Esophagus squamous epithelium (tissue), 4 donors: ENCODE results near the gene GPR65.

Source experiments
- POLR2A ChIP-seq, 4 donors: fragments of 450-650 bp; IDR thresholded peaks; one replicate each; pipeline ENCODE4 v1.6.1; 2017; ENCODE audit warnings: antibody characterized with exemption in 4 of 4, mild to moderate bottlenecking in 4 of 4, moderate library complexity in 3 of 4
- TF ChIP-seq, protein P1 (sequence below), 6 experiments: fragments of 450-650 bp in 4 of 6; fragments of 200-600 bp in 2 of 6; sonication (generic) in 2 of 6; IDR thresholded peaks; one replicate each; pipeline ENCODE4 v1.5.1; 2016 to 2019; ENCODE audit warnings: antibody characterized with exemption in 6 of 6, mild to moderate bottlenecking in 4 of 6, moderate library complexity in 4 of 6

DNA sequence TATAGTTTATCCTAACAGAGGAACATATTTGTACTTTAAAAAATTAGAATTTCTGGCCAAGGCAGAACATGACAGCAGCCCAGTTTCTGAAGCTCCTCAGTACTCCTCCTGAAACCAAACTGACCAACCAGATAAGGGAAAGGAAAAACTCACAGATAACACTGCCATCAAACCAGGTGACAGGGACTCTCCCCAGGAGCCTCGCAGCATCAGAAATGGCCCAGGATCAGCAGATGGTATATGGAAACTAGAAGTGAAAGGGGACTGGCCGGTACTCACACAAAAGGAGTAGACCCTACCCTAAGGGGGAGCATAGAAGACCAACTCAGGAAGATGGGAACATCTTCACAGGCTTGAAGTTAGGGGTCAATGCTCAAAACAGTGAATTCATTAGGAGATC is 33.9 kb upstream of the GPR65 start:
- TF ChIP-seq, protein P1, sequence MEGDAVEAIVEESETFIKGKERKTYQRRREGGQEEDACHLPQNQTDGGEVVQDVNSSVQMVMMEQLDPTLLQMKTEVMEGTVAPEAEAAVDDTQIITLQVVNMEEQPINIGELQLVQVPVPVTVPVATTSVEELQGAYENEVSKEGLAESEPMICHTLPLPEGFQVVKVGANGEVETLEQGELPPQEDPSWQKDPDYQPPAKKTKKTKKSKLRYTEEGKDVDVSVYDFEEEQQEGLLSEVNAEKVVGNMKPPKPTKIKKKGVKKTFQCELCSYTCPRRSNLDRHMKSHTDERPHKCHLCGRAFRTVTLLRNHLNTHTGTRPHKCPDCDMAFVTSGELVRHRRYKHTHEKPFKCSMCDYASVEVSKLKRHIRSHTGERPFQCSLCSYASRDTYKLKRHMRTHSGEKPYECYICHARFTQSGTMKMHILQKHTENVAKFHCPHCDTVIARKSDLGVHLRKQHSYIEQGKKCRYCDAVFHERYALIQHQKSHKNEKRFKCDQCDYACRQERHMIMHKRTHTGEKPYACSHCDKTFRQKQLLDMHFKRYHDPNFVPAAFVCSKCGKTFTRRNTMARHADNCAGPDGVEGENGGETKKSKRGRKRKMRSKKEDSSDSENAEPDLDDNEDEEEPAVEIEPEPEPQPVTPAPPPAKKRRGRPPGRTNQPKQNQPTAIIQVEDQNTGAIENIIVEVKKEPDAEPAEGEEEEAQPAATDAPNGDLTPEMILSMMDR (IDR thresholded peaks at IDR 0.05) = no peak
- no peak for TF ChIP-seq POLR2A (IDR thresholded peaks at IDR 0.05)
